ENCODE results near the gene KCNN1. TPM values are rescaled to one million over a fixed set of nuclear protein-coding genes. Genes with fewer than 3 reads are reported as not detected.

KCNN1 gene
- total and polyA plus RNA-seq, 9 of the 15 experiments (the other 6 are each of a cell fraction or from before 2014, with no cell fraction given) = 0.01 to 6.2 (median 0.72) TPM

GRCh38 chr19:18000480-18000914 is 33.6 kb downstream of the KCNN1 start (continued):
- TF ChIP-seq PBX2 (CRISPR knock-in tag; IDR thresholded peaks at IDR 0.05; ENCODE audit: low read depth) = no peak
- TF ChIP-seq PBX2 (tag; conservative IDR thresholded peaks at IDR 0.05; ENCODE audit: low read depth) = no peak
- peak; percentile 71 for TF ChIP-seq BCOR (IDR thresholded peaks at IDR 0.05)
- peak; percentile 39; the same call in 1 of the 2 replicates for TF ChIP-seq MTA2 (IDR thresholded peaks at IDR 0.05; ENCODE audit: low read depth)
- TF ChIP-seq ZNF407 (IDR thresholded peaks at IDR 0.05; ENCODE audit: low read depth) = 0 out of 2 replicates have a peak, but pooled peaks have one; percentile 15
- TF ChIP-seq ZNF133 (CRISPR knock-in tag; IDR thresholded peaks at IDR 0.05) = no peak
- TF ChIP-seq ZNF512 (tag; IDR thresholded peaks at IDR 0.05) = peak; percentile 94
- 0 out of 2 replicates have a peak, but pooled peaks have one; percentile 2 for TF ChIP-seq THRAP3 (IDR thresholded peaks at IDR 0.05; ENCODE audit: borderline replicate concordance)
- peak; percentile 87 to 89 for TF ChIP-seq FOXK2 (conservative IDR thresholded peaks at IDR 0.05 in 1 of 2, IDR thresholded peaks at IDR 0.05 in 1 of 2; ENCODE audit: low read depth in 2 of 2)
- peak; percentile 41; the same call in 1 of the 2 replicates for TF ChIP-seq ZNF175 (CRISPR knock-in tag; IDR thresholded peaks at IDR 0.05; ENCODE audit: low read depth)
- 0 out of 2 replicates have a peak, but pooled peaks have one; percentile 20 for TF ChIP-seq HDGF (IDR thresholded peaks at IDR 0.05)
- peak; percentile 5; the same call in 1 of the 2 replicates for TF ChIP-seq PKNOX1 (IDR thresholded peaks at IDR 0.05)
- TF ChIP-seq EHMT2 (IDR thresholded peaks at IDR 0.05) = 0 out of 2 replicates have a peak, but pooled peaks have one; percentile 29

Measured in K562 (cell line).